HepG2 (cell line): ENCODE results near the gene FAM53B. TPM values are rescaled to one million over a fixed set of nuclear protein-coding genes. Genes with fewer than 3 reads are reported as not detected.
A peak's percentile ranks its signal among the peaks of the same experiment; 100 is the strongest.

Source experiments
- BRCA1 ChIP-seq: sonication (generic); formaldehyde crosslinking; IDR thresholded peaks from 2 replicates; pipeline ENCODE4 v1.4.0; 2020; ENCODE audit warnings: missing genetic modification reagents
- EEA1 ChIP-seq: sonication (generic); formaldehyde crosslinking; IDR thresholded peaks from 2 replicates; pipeline ENCODE4 v1.5.1; 2020; ENCODE audit warnings: mild to moderate bottlenecking, missing genetic modification reagents, borderline replicate concordance
- MXD4 ChIP-seq: IDR thresholded peaks from 2 replicates; pipeline ENCODE4 v1.6.1; 2016; ENCODE audit warnings: mild to moderate bottlenecking, missing biosample characterization, missing genetic modification reagents
- PHF5A ChIP-seq: IDR thresholded peaks from one replicate; pipeline ENCODE4 v1.6.1; 2018; ENCODE audit warnings: low read depth, missing genetic modification reagents; ENCODE audit not compliant: unreplicated experiment
- POLR2G ChIP-seq: fragments of 200-400 bp; formaldehyde crosslinking; IDR thresholded peaks from 2 replicates; pipeline ENCODE4 v1.6.1; 2018; ENCODE audit warnings: mild to moderate bottlenecking, low read depth, low read length, moderate library complexity
- ZNF724P ChIP-seq: sonication (generic); formaldehyde crosslinking; IDR thresholded peaks from 2 replicates; pipeline ENCODE4 v1.8.0; 2022; ENCODE audit warnings: missing genetic modification reagents, borderline replicate concordance
- polyA plus RNA-seq, 8 experiments: library from polyadenylated mRNA; depleted of rRNA in 3 of 8; stranded (reverse) in 7 of 8; unstranded in 1 of 8; fragments of >200 nt; fragmentation: Illumina TruSeq in 4 of 8; extraction: Trizol in 4 of 8; gene quantifications; 2 replicates each; pipeline versions ENCODE4 v1.2.1 to v1.2.3, GENCODE V29; 2011 to 2016; ENCODE audit warnings: low read depth in 4 of 8, missing spikeins in 1 of 8, mixed read lengths in 1 of 8; ENCODE audit not compliant: insufficient read depth in 1 of 8
- total RNA-seq, 5 experiments: library from RNA; depleted of rRNA; stranded (reverse); fragments of >200 nt; fragmentation: Illumina TruSeq; extraction: Trizol; gene quantifications; 2 replicates each; pipeline ENCODE4 v1.2.3, GENCODE V29; 2016; ENCODE audit warnings: low read depth in 1 of 5
- TF ChIP-seq, protein P1 (sequence below): sonication (generic); formaldehyde crosslinking; IDR thresholded peaks from 2 replicates; pipeline ENCODE4 v1.4.0; 2020; ENCODE audit warnings: missing genetic modification reagents, mild to moderate bottlenecking, borderline replicate concordance
- TF ChIP-seq, protein P2 (sequence below): sonication (generic); formaldehyde crosslinking; IDR thresholded peaks from 2 replicates; pipeline ENCODE4 v1.5.1; 2020; ENCODE audit warnings: mild to moderate bottlenecking, missing genetic modification reagents, borderline replicate concordance
- TF ChIP-seq, protein P3 (sequence below): sonication (generic); formaldehyde crosslinking; IDR thresholded peaks from 2 replicates; pipeline ENCODE4 v1.5.0; 2020; ENCODE audit warnings: mild to moderate bottlenecking, missing genetic modification reagents
- TF ChIP-seq, protein P4 (sequence below): IDR thresholded peaks from 2 replicates; pipeline ENCODE4 v1.6.1; 2016; ENCODE audit warnings: missing compliant biosample characterization, missing genetic modification reagents, borderline replicate concordance
- TF ChIP-seq, protein P5 (sequence below): sonication (generic); formaldehyde crosslinking; IDR thresholded peaks from 2 replicates; pipeline ENCODE4 v1.8.1; 2022; ENCODE audit warnings: mild to moderate bottlenecking, missing genetic modification reagents

Gene FAM53B
- total and polyA plus RNA-seq, 2 of the 13 experiments (the other 11 are each of a cell fraction or from before 2014, with no cell fraction given), result 6.4 to 19.3 TPM

DNA sequence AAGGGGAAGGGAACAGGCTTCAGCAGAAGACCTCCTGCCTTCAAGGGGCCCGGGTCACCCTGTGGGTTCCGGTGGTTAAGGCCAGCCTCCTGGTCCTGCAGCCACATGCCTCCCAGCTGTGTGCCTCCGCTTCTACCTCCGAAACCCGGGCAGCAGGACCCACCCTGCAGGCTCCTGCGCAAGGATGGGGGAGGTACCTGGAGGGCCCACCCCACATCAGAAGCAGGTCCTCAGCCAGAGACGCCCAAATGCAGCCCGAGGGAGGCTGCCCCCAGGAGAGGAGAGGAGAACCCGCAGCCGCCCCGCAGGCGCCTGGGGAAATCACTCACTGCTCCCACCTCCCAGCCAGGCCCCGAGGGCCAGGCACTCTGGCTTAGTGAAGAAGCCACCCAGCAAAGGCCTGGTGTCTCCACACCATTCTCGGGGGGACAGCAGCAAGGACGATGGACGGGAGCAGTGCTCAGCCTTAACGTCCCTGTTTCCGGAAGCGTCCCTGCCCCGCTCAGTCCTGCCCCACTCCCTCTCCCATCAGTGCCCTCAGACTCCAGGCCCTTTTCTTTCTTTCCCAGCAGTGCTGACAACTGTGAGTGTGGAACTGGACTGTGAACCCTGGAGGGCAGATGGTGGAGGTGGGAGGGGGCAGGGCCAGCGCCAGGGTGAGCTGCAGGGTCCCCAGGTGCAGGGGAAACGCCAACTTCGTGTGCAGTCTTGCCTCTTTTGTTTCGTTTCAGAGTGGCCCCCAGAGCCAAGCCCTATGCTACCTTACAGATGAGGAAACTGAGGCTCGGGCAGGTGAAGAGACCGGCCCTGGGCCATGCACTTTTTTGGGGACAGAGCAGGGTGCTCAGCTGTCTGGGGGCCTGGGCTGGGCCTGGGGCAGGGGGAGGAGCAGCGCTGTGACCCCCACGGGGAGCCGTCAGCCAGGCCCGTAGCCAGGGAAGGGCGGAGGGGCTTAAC lies 138.0 kb downstream of the FAM53B start (continued):
- TF ChIP-seq, protein P1, sequence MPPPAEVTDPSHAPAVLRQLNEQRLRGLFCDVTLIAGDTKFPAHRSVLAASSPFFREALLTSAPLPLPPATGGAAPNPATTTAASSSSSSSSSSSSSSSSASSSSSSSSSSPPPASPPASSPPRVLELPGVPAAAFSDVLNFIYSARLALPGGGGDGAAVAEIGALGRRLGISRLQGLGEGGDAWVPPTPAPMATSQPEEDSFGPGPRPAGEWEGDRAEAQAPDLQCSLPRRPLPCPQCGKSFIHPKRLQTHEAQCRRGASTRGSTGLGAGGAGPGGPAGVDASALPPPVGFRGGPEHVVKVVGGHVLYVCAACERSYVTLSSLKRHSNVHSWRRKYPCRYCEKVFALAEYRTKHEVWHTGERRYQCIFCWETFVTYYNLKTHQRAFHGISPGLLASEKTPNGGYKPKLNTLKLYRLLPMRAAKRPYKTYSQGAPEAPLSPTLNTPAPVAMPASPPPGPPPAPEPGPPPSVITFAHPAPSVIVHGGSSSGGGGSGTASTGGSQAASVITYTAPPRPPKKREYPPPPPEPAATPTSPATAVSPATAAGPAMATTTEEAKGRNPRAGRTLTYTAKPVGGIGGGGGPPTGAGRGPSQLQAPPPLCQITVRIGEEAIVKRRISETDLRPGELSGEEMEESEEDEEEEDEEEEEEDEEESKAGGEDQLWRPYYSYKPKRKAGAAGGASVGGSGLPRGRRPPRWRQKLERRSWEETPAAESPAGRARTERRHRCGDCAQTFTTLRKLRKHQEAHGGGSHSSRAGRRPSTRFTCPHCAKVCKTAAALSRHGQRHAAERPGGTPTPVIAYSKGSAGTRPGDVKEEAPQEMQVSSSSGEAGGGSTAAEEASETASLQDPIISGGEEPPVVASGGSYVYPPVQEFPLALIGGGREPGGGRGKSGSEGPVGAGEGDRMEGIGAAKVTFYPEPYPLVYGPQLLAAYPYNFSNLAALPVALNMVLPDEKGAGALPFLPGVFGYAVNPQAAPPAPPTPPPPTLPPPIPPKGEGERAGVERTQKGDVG (CRISPR knock-in tag), result no peak
- TF ChIP-seq, protein P2, sequence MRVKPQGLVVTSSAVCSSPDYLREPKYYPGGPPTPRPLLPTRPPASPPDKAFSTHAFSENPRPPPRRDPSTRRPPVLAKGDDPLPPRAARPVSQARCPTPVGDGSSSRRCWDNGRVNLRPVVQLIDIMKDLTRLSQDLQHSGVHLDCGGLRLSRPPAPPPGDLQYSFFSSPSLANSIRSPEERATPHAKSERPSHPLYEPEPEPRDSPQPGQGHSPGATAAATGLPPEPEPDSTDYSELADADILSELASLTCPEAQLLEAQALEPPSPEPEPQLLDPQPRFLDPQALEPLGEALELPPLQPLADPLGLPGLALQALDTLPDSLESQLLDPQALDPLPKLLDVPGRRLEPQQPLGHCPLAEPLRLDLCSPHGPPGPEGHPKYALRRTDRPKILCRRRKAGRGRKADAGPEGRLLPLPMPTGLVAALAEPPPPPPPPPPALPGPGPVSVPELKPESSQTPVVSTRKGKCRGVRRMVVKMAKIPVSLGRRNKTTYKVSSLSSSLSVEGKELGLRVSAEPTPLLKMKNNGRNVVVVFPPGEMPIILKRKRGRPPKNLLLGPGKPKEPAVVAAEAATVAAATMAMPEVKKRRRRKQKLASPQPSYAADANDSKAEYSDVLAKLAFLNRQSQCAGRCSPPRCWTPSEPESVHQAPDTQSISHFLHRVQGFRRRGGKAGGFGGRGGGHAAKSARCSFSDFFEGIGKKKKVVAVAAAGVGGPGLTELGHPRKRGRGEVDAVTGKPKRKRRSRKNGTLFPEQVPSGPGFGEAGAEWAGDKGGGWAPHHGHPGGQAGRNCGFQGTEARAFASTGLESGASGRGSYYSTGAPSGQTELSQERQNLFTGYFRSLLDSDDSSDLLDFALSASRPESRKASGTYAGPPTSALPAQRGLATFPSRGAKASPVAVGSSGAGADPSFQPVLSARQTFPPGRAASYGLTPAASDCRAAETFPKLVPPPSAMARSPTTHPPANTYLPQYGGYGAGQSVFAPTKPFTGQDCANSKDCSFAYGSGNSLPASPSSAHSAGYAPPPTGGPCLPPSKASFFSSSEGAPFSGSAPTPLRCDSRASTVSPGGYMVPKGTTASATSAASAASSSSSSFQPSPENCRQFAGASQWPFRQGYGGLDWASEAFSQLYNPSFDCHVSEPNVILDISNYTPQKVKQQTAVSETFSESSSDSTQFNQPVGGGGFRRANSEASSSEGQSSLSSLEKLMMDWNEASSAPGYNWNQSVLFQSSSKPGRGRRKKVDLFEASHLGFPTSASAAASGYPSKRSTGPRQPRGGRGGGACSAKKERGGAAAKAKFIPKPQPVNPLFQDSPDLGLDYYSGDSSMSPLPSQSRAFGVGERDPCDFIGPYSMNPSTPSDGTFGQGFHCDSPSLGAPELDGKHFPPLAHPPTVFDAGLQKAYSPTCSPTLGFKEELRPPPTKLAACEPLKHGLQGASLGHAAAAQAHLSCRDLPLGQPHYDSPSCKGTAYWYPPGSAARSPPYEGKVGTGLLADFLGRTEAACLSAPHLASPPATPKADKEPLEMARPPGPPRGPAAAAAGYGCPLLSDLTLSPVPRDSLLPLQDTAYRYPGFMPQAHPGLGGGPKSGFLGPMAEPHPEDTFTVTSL (CRISPR knock-in tag), result no peak
- TF ChIP-seq ZNF724P (CRISPR knock-in tag) (0 out of 2 replicates have a peak, but pooled peaks have one; percentile 25), EEA1 (CRISPR knock-in tag) (no peak), BRCA1 (no peak), MXD4 (CRISPR knock-in tag) (peak; percentile 56), POLR2G (peak; percentile 65), PHF5A (CRISPR knock-in tag) (no peak)
- TF ChIP-seq, protein P3, sequence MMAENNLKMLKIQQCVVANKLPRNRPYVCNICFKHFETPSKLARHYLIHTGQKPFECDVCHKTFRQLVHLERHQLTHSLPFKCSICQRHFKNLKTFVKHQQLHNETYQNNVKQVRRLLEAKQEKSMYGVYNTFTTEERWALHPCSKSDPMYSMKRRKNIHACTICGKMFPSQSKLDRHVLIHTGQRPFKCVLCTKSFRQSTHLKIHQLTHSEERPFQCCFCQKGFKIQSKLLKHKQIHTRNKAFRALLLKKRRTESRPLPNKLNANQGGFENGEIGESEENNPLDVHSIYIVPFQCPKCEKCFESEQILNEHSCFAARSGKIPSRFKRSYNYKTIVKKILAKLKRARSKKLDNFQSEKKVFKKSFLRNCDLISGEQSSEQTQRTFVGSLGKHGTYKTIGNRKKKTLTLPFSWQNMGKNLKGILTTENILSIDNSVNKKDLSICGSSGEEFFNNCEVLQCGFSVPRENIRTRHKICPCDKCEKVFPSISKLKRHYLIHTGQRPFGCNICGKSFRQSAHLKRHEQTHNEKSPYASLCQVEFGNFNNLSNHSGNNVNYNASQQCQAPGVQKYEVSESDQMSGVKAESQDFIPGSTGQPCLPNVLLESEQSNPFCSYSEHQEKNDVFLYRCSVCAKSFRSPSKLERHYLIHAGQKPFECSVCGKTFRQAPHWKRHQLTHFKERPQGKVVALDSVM (CRISPR knock-in tag), result peak; percentile 67
- TF ChIP-seq, protein P4, sequence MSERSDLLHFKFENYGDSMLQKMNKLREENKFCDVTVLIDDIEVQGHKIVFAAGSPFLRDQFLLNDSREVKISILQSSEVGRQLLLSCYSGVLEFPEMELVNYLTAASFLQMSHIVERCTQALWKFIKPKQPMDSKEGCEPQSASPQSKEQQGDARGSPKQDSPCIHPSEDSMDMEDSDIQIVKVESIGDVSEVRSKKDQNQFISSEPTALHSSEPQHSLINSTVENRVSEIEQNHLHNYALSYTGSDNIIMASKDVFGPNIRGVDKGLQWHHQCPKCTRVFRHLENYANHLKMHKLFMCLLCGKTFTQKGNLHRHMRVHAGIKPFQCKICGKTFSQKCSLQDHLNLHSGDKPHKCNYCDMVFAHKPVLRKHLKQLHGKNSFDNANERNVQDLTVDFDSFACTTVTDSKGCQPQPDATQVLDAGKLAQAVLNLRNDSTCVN, result no peak
- TF ChIP-seq, protein P5, sequence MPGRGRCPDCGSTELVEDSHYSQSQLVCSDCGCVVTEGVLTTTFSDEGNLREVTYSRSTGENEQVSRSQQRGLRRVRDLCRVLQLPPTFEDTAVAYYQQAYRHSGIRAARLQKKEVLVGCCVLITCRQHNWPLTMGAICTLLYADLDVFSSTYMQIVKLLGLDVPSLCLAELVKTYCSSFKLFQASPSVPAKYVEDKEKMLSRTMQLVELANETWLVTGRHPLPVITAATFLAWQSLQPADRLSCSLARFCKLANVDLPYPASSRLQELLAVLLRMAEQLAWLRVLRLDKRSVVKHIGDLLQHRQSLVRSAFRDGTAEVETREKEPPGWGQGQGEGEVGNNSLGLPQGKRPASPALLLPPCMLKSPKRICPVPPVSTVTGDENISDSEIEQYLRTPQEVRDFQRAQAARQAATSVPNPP (CRISPR knock-in tag), result no peak
